HepG2 (cell line): ENCODE data around the gene MITF. TPM values are rescaled to one million over a fixed set of nuclear protein-coding genes. Genes with fewer than 3 reads are reported as not detected.

Source experiments
- CREM ChIP-seq, 2 experiments: sonication (generic) in 1 of 2; formaldehyde crosslinking in 1 of 2; IDR thresholded peaks; 2 replicates each; pipeline versions ENCODE4 v1.4.0 to v1.6.1; 2016 to 2020; ENCODE audit warnings: antibody characterized with exemption in 1 of 2, mild to moderate bottlenecking in 1 of 2, missing genetic modification reagents in 1 of 2
- GATAD2A ChIP-seq: IDR thresholded peaks from 2 replicates; pipeline ENCODE4 v1.6.1; 2016
- MBD4 ChIP-seq: IDR thresholded peaks from 2 replicates; pipeline ENCODE4 v1.6.1; 2012; ENCODE audit warnings: low read length, inconsistent platforms, borderline replicate concordance
- MEIS1 ChIP-seq: sonication (generic); formaldehyde crosslinking; IDR thresholded peaks from 2 replicates; pipeline ENCODE4 v1.9.0; 2021; ENCODE audit warnings: mild to moderate bottlenecking, missing genetic modification reagents, moderate library complexity, borderline replicate concordance
- MLLT10 ChIP-seq: sonication (generic); formaldehyde crosslinking; IDR thresholded peaks from 2 replicates; pipeline ENCODE4 v1.4.0; 2020; ENCODE audit warnings: missing genetic modification reagents
- MLX ChIP-seq: IDR thresholded peaks from 2 replicates; pipeline ENCODE4 v1.6.1; 2016
- NFYC ChIP-seq: IDR thresholded peaks from 2 replicates; pipeline ENCODE4 v1.6.1; 2016; ENCODE audit warnings: missing genetic modification reagents, missing compliant biosample characterization
- PRPF4 ChIP-seq: fragments of 200-400 bp; formaldehyde crosslinking; IDR thresholded peaks from 2 replicates; pipeline ENCODE4 v1.6.1; 2016; ENCODE audit warnings: low read length, low read depth; ENCODE audit not compliant: poor library complexity, severe bottlenecking
- TMF1 ChIP-seq: sonication (generic); formaldehyde crosslinking; IDR thresholded peaks from 2 replicates; pipeline ENCODE4 v1.8.1; 2022; ENCODE audit warnings: low read depth, missing genetic modification reagents
- UBTF ChIP-seq: sonication (generic); formaldehyde crosslinking; IDR thresholded peaks from 2 replicates; pipeline ENCODE4 v1.4.0; 2020; ENCODE audit warnings: mild to moderate bottlenecking, missing genetic modification reagents
- YY1 ChIP-seq: IDR thresholded peaks from 2 replicates; pipeline ENCODE4 v1.6.1; 2011; ENCODE audit warnings: low read length, low read depth, moderate library complexity, mild to moderate bottlenecking; ENCODE audit not compliant: insufficient read depth, insufficient replicate concordance
- ZMAT3 ChIP-seq: sonication (generic); formaldehyde crosslinking; conservative IDR thresholded peaks from 2 replicates; pipeline ENCODE4 v1.7.0; 2021; ENCODE audit warnings: missing genetic modification reagents
- ZNF253 ChIP-seq: sonication (generic); formaldehyde crosslinking; IDR thresholded peaks from 2 replicates; pipeline ENCODE4 v1.8.0; 2022; ENCODE audit warnings: mild to moderate bottlenecking, missing genetic modification reagents, borderline replicate concordance
- ZNF292 ChIP-seq: sonication (generic); formaldehyde crosslinking; IDR thresholded peaks from 2 replicates; pipeline ENCODE4 v1.8.1; 2022; ENCODE audit warnings: mild to moderate bottlenecking, low read depth, missing genetic modification reagents, borderline replicate concordance
- ZNF343 ChIP-seq: sonication (generic); formaldehyde crosslinking; IDR thresholded peaks from 2 replicates; pipeline ENCODE4 v1.4.0; 2020; ENCODE audit warnings: mild to moderate bottlenecking, missing genetic modification reagents
- ZNF546 ChIP-seq: sonication (generic); formaldehyde crosslinking; conservative IDR thresholded peaks from 2 replicates; pipeline ENCODE4 v1.8.1; 2023; ENCODE audit warnings: mild to moderate bottlenecking, missing genetic modification reagents
- polyA plus RNA-seq, 8 experiments: library from polyadenylated mRNA; depleted of rRNA in 3 of 8; stranded (reverse) in 7 of 8; unstranded in 1 of 8; fragments of >200 nt; fragmentation: Illumina TruSeq in 4 of 8; extraction: Trizol in 4 of 8; gene quantifications; 2 replicates each; pipeline versions ENCODE4 v1.2.1 to v1.2.3, GENCODE V29; 2011 to 2016; ENCODE audit warnings: low read depth in 4 of 8, missing spikeins in 1 of 8, mixed read lengths in 1 of 8; ENCODE audit not compliant: insufficient read depth in 1 of 8
- total RNA-seq, 5 experiments: library from RNA; depleted of rRNA; stranded (reverse); fragments of >200 nt; fragmentation: Illumina TruSeq; extraction: Trizol; gene quantifications; 2 replicates each; pipeline ENCODE4 v1.2.3, GENCODE V29; 2016; ENCODE audit warnings: low read depth in 1 of 5
- TF ChIP-seq, protein P1 (sequence below): IDR thresholded peaks from 2 replicates; pipeline ENCODE4 v1.6.1; 2016; ENCODE audit warnings: missing compliant biosample characterization, missing genetic modification reagents, borderline replicate concordance
- TF ChIP-seq, protein P2 (sequence below): sonication (generic); formaldehyde crosslinking; IDR thresholded peaks from 2 replicates; pipeline ENCODE4 v1.4.0; 2020; ENCODE audit warnings: missing genetic modification reagents
- TF ChIP-seq, protein P3 (sequence below): sonication (generic); formaldehyde crosslinking; IDR thresholded peaks from 2 replicates; pipeline ENCODE4 v1.4.0; 2020; ENCODE audit warnings: missing genetic modification reagents

Gene MITF
- total and polyA plus RNA-seq, 2 of the 13 experiments (the other 11 are each of a cell fraction or from before 2014, with no cell fraction given): 0.12 to 0.38 TPM

GRCh38 chr3:69739204-69740102 is at the start of gene MITF (continued):
- TF ChIP-seq MEIS1 (CRISPR knock-in tag) (no peak), MLLT10 (CRISPR knock-in tag) (no peak), ZNF253 (no peak), GATAD2A (CRISPR knock-in tag) (no peak), UBTF (CRISPR knock-in tag) (peak; percentile 53; the same call in 1 of the 2 replicates), PRPF4 (no peak), CREM (IDR thresholded peaks at IDR 0.05) (peak; percentile 60; the same call in 1 of the 2 replicates), CREM (CRISPR knock-in tag; IDR thresholded peaks at IDR 0.05) (no peak), ZNF292 (CRISPR knock-in tag) (no peak), NFYC (CRISPR knock-in tag) (no peak), ZNF343 (CRISPR knock-in tag) (no peak), MBD4 (no peak), MLX (no peak), YY1 (peak; percentile 61), ZNF546 (CRISPR knock-in tag) (no peak), TMF1 (CRISPR knock-in tag) (no peak), ZMAT3 (CRISPR knock-in tag) (no peak)
- TF ChIP-seq, protein P1, sequence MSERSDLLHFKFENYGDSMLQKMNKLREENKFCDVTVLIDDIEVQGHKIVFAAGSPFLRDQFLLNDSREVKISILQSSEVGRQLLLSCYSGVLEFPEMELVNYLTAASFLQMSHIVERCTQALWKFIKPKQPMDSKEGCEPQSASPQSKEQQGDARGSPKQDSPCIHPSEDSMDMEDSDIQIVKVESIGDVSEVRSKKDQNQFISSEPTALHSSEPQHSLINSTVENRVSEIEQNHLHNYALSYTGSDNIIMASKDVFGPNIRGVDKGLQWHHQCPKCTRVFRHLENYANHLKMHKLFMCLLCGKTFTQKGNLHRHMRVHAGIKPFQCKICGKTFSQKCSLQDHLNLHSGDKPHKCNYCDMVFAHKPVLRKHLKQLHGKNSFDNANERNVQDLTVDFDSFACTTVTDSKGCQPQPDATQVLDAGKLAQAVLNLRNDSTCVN (CRISPR knock-in tag): no peak
- TF ChIP-seq, protein P2, sequence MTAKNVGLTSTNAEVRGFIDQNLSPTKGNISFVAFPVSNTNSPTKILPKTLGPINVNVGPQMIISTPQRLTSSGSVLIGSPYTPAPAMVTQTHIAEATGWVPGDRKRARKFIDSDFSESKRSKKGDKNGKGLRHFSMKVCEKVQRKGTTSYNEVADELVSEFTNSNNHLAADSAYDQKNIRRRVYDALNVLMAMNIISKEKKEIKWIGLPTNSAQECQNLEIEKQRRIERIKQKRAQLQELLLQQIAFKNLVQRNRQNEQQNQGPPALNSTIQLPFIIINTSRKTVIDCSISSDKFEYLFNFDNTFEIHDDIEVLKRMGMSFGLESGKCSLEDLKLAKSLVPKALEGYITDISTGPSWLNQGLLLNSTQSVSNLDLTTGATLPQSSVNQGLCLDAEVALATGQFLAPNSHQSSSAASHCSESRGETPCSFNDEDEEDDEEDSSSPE: peak; percentile 76
- TF ChIP-seq, protein P3, sequence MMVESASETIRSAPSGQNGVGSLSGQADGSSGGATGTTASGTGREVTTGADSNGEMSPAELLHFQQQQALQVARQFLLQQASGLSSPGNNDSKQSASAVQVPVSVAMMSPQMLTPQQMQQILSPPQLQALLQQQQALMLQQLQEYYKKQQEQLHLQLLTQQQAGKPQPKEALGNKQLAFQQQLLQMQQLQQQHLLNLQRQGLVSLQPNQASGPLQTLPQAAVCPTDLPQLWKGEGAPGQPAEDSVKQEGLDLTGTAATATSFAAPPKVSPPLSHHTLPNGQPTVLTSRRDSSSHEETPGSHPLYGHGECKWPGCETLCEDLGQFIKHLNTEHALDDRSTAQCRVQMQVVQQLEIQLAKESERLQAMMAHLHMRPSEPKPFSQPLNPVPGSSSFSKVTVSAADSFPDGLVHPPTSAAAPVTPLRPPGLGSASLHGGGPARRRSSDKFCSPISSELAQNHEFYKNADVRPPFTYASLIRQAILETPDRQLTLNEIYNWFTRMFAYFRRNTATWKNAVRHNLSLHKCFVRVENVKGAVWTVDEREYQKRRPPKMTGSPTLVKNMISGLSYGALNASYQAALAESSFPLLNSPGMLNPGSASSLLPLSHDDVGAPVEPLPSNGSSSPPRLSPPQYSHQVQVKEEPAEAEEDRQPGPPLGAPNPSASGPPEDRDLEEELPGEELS (CRISPR knock-in tag): no peak
